H9 (cell line): Measurements from ENCODE around the gene MAP3K5. TPM values are rescaled to one million over a fixed set of nuclear protein-coding genes. Genes with fewer than 3 reads are reported as not detected.

Source experiments
- DNase-seq: peaks from one replicate; pipeline ENCODE4 v3.0.0-alpha.2; 2017
- H2AFZ ChIP-seq: one replicate; pipeline ENCODE4 v1.6.1; 2013; ENCODE audit warnings: mild to moderate bottlenecking, low read length, control low read depth, moderate library complexity
- H2AK5ac ChIP-seq: 2 replicates; pipeline ENCODE4 v1.6.1; 2013; ENCODE audit warnings: low read length, control low read depth, mixed read lengths; ENCODE audit not compliant: insufficient read length
- H2BK120ac ChIP-seq: one replicate; pipeline ENCODE4 v1.6.1; 2013; ENCODE audit warnings: low read depth, mild to moderate bottlenecking, low read length, control low read depth, inconsistent platforms; ENCODE audit not compliant: poor library complexity, severe bottlenecking
- H2BK12ac ChIP-seq: 2 replicates; pipeline ENCODE4 v1.6.1; 2013; ENCODE audit warnings: low read length, control low read depth, mixed read lengths, low read depth; ENCODE audit not compliant: insufficient read length
- H2BK15ac ChIP-seq: 2 replicates; pipeline ENCODE4 v1.6.1; 2013; ENCODE audit warnings: low read depth, low read length, control low read depth
- H2BK20ac ChIP-seq: one replicate; pipeline ENCODE4 v1.6.1; 2013; ENCODE audit warnings: low read depth, mild to moderate bottlenecking, low read length, control low read depth, inconsistent platforms; ENCODE audit not compliant: poor library complexity, severe bottlenecking
- H2BK5ac ChIP-seq: 2 replicates; pipeline ENCODE4 v1.6.1; 2013; ENCODE audit warnings: low read length, control low read depth, mixed read lengths; ENCODE audit not compliant: insufficient read length
- H3K14ac ChIP-seq: 2 replicates; pipeline ENCODE4 v1.6.1; 2013; ENCODE audit warnings: low read length, control low read depth; ENCODE audit not compliant: insufficient read depth
- H3K18ac ChIP-seq: 2 replicates; pipeline ENCODE4 v1.6.1; 2013; ENCODE audit warnings: low read depth, mild to moderate bottlenecking, mixed read lengths, low read length, control low read depth; ENCODE audit not compliant: insufficient read length
- H3K23ac ChIP-seq: 2 replicates; pipeline ENCODE4 v1.6.1; 2013; ENCODE audit warnings: low read length, control low read depth, mixed read lengths, low read depth; ENCODE audit not compliant: insufficient read length
- H3K23me2 ChIP-seq: 2 replicates; pipeline ENCODE4 v1.6.1; 2013; ENCODE audit warnings: low read depth, mild to moderate bottlenecking, mixed read lengths, low read length, control low read depth; ENCODE audit not compliant: insufficient read length, poor library complexity, severe bottlenecking
- H3K27ac ChIP-seq: 2 replicates; pipeline ENCODE4 v1.5.1; 2013; ENCODE audit warnings: low read length, control low read depth, mixed read lengths, low read depth; ENCODE audit not compliant: insufficient read length
- H3K27me3 ChIP-seq: 2 replicates; pipeline ENCODE4 v1.6.1; 2013; ENCODE audit warnings: low read length, control low read depth, inconsistent platforms; ENCODE audit not compliant: insufficient read depth
- H3K4ac ChIP-seq: 2 replicates; pipeline ENCODE4 v1.6.1; 2013; ENCODE audit warnings: low read depth, mild to moderate bottlenecking, control low read depth, inconsistent platforms, low read length, moderate library complexity
- H3K4me1 ChIP-seq: 2 replicates; pipeline ENCODE4 v1.6.1; 2013; ENCODE audit warnings: low read length, control low read depth, inconsistent platforms; ENCODE audit not compliant: insufficient read depth
- H3K4me2 ChIP-seq: 2 replicates; pipeline ENCODE4 v1.6.1; 2013; ENCODE audit warnings: low read length, control low read depth, mixed read lengths; ENCODE audit not compliant: insufficient read length, insufficient read depth
- H3K56ac ChIP-seq: 2 replicates; pipeline ENCODE4 v1.6.1; 2013; ENCODE audit warnings: low read depth, mild to moderate bottlenecking, mixed read lengths, low read length, control low read depth; ENCODE audit not compliant: insufficient read length
- H3K79me1 ChIP-seq: 2 replicates; pipeline ENCODE4 v1.6.1; 2013; ENCODE audit warnings: low read depth, mild to moderate bottlenecking, moderate library complexity, low read length, control low read depth, inconsistent platforms; ENCODE audit not compliant: insufficient read depth, poor library complexity, severe bottlenecking
- H3K79me2 ChIP-seq: 2 replicates; pipeline ENCODE4 v1.6.1; 2013; ENCODE audit warnings: low read length, control low read depth, inconsistent platforms; ENCODE audit not compliant: insufficient read depth
- H3K9ac ChIP-seq: 2 replicates; pipeline ENCODE4 v1.6.1; 2013; ENCODE audit warnings: low read length, control low read depth, mixed read lengths; ENCODE audit not compliant: insufficient read length; ENCODE audit errors: extremely low read depth
- H3K9me3 ChIP-seq: one replicate; pipeline ENCODE4 v1.6.1; 2013; ENCODE audit warnings: low read depth, low read length, inconsistent platforms; ENCODE audit not compliant: control insufficient read depth
- H3T11ph ChIP-seq: one replicate; pipeline ENCODE4 v1.6.1; 2013; ENCODE audit warnings: mild to moderate bottlenecking, low read length, control low read depth, inconsistent platforms
- H4K20me1 ChIP-seq: one replicate; pipeline ENCODE4 v1.6.1; 2013; ENCODE audit not compliant: control insufficient read depth, insufficient read length, insufficient read depth
- H4K5ac ChIP-seq: 2 replicates; pipeline ENCODE4 v1.6.1; 2013; ENCODE audit warnings: low read depth, mild to moderate bottlenecking, mixed read lengths, low read length, control low read depth; ENCODE audit not compliant: insufficient read length
- H4K8ac ChIP-seq: replicated peaks from 2 replicates; pipeline ENCODE4 v1.6.1; 2013; ENCODE audit warnings: low read length, control low read depth, mixed read lengths, low read depth; ENCODE audit not compliant: insufficient read length
- H4K91ac ChIP-seq: 2 replicates; pipeline ENCODE4 v1.6.1; 2013; ENCODE audit warnings: low read depth, mild to moderate bottlenecking, moderate library complexity, mixed read lengths, low read length, control low read depth; ENCODE audit not compliant: insufficient read length
- H3K27ac Mint-ChIP-seq, 3 experiments: 2 replicates in 2 of 3; 3 replicates in 1 of 3; pipeline ENCODE4 v1.8.0; 2020 to 2021; ENCODE audit warnings: mixed read lengths in 3 of 3, mild to moderate bottlenecking in 1 of 3, moderate library complexity in 1 of 3
- H3K27me3 Mint-ChIP-seq: 2 replicates; pipeline ENCODE4 v1.8.0; 2021; ENCODE audit warnings: low read depth, mild to moderate bottlenecking, moderate library complexity, mixed read lengths
- H3K36me3 Mint-ChIP-seq, 3 experiments: 2 replicates in 2 of 3; 3 replicates in 1 of 3; pipeline ENCODE4 v1.8.0; 2020 to 2021; ENCODE audit warnings: low read depth in 3 of 3, mixed read lengths in 3 of 3; ENCODE audit not compliant: insufficient read depth in 1 of 3
- H3K4me1 Mint-ChIP-seq, 2 experiments: 2 replicates each; pipeline ENCODE4 v1.8.0; 2020; ENCODE audit warnings: mixed read lengths in 2 of 2
- H3K4me3 Mint-ChIP-seq, 2 experiments: 2 replicates in 1 of 2; 3 replicates in 1 of 2; pipeline ENCODE4 v1.8.0; 2020 to 2021; ENCODE audit warnings: mild to moderate bottlenecking in 2 of 2, mixed read lengths in 2 of 2, moderate library complexity in 1 of 2
- H3K9me3 Mint-ChIP-seq, 2 experiments: 2 replicates in 1 of 2; 3 replicates in 1 of 2; pipeline ENCODE4 v1.8.0; 2020; ENCODE audit warnings: mild to moderate bottlenecking in 2 of 2, mixed read lengths in 2 of 2, moderate library complexity in 1 of 2
- CTCF ChIP-seq: fragments of 200-600 bp; sonication (generic); conservative IDR thresholded peaks from 3 replicates; pipeline ENCODE4 v1.8.0; 2021; ENCODE audit warnings: antibody characterized with exemption, mild to moderate bottlenecking
- WGBS: extraction: QIAGEN DNeasy Blood & Tissue Kit; methylation state at CpG from one replicate; pipeline ENCODE4 v1.1.7; 2013; ENCODE audit warnings: missing lambda C conversion rate, low lambda C conversion rate, mixed read lengths; ENCODE audit not compliant: insufficient read length; ENCODE audit errors: extremely low coverage; 5-methylcytosine and 5-hydroxymethylcytosine counted together
- total RNA-seq: library from RNA; stranded (reverse); gene quantifications from 2 replicates; pipeline ENCODE4 v1.2.1, GENCODE V29; 2021

The MAP3K5 gene
- total RNA-seq, 1 experiment from 2014 or later: 1.6 TPM

GRCh38 chr6:136787726-136788068, 4.6 kb downstream of the MAP3K5 start:
- Histone ChIP-seq H3K14ac (no peak overlapping the region), H4K8ac (no peak overlapping the region), H3K9me3 (no peaks in the 10 kb centered on the region), H2BK120ac (no peak overlapping the region), H3K56ac (no peak overlapping the region), H3K4me1 (no peaks in the 10 kb centered on the region), H3K9ac (no peak overlapping the region), H4K91ac (no peak overlapping the region), H3K79me2 (no peaks in the 10 kb centered on the region), H4K20me1 (no peaks in the 10 kb centered on the region), H3K23ac (no peak overlapping the region), H4K5ac (no peak overlapping the region), H3K23me2 (peaks cover 2% of the 10 kb centered on the region), H3K79me1 (no peaks in the 10 kb centered on the region), H3K4me2 (no peak overlapping the region), H2BK5ac (no peak overlapping the region), H2BK20ac (no peak overlapping the region), H3T11ph (no peak overlapping the region), H3K18ac (no peak overlapping the region), H2BK12ac (no peak overlapping the region), H2AK5ac (no peak overlapping the region), H3K27me3 (peaks cover 9% of the 10 kb centered on the region; the same call in 1 of the 2 replicates), H2BK15ac (no peak overlapping the region), H3K27ac (no peak overlapping the region), H3K4ac (no peak overlapping the region), H2AFZ (no peak overlapping the region)
- no peak for DNase-seq
- H3K27me3 Mint-ChIP-seq: peaks cover 32% of the 10 kb centered on the region
- H3K4me1 Mint-ChIP-seq: peaks cover 12 to 13% of the 10 kb centered on the region in 2 experiments
- TF ChIP-seq CTCF: no peak
- WGBS: no CpG with 5 or more reads among the region's 4 CpGs
- H3K36me3 Mint-ChIP-seq: peaks cover 0 to 2% (median 0%) of the 10 kb centered on the region in 3 experiments; a peak in 2 of 7 replicates
- H3K9me3 Mint-ChIP-seq: no peaks in the 10 kb centered on the region
- no peak overlapping the region for H3K27ac Mint-ChIP-seq
- no peak overlapping the region for H3K4me3 Mint-ChIP-seq
